Epithelial cell of proximal tubule (primary cell): Measurements from ENCODE around the gene PIK3R1. TPM values are rescaled to one million over a fixed set of nuclear protein-coding genes. Genes with fewer than 3 reads are reported as not detected.
A peak's percentile ranks its signal among the peaks of the same experiment; 100 is the strongest.

Source experiments
- DNase-seq: peaks from one replicate; pipeline ENCODE4 v3.0.0-alpha.2; 2011; ENCODE audit warnings: low read depth
- H3K4me3 ChIP-seq: 2 replicates; pipeline ENCODE4 v1.5.1; 2011; ENCODE audit warnings: low read depth, mild to moderate bottlenecking, low read length
- CTCF ChIP-seq: conservative IDR thresholded peaks from 2 replicates; pipeline ENCODE4 v1.5.1; 2012; ENCODE audit warnings: low read depth, mild to moderate bottlenecking, low read length
- total RNA-seq: library from RNA; depleted of rRNA; stranded (reverse); fragments of >200 nt; gene quantifications from 2 replicates; pipeline ENCODE4 v1.2.3, GENCODE V29; 2015

PIK3R1 gene
- total RNA-seq, 1 donor from 2014 or later: 5.9 TPM

- DNase-seq: no peak
Observed at GRCh38 chr5:68214482-68215207, 911 bp upstream of the PIK3R1 start.

GRCh38 chr5:68215898-68216244 lies 315 bp downstream of the PIK3R1 start:
- DNase-seq: no peak
- no peak for TF ChIP-seq CTCF
- peak overlapping the region; percentile 98 for H3K4me3 ChIP-seq

More at GRCh38 chr5:68214482-68215207, 911 bp upstream of the PIK3R1 start:
- peak overlapping the region; percentile 98 for H3K4me3 ChIP-seq
- no peak for TF ChIP-seq CTCF

GRCh38 chr5:68216245-68217046 lies 890 bp downstream of the PIK3R1 start:
- no peak for DNase-seq
- no peak for TF ChIP-seq CTCF
- peak overlapping the region; percentile 98 for H3K4me3 ChIP-seq

GRCh38 chr5:68217047-68217355 lies 1.4 kb downstream of the PIK3R1 start:
- no peak for DNase-seq
- TF ChIP-seq CTCF: no peak
- H3K4me3 ChIP-seq: peak overlapping the region; percentile 98

- no peak for DNase-seq
- TF ChIP-seq CTCF: no peak
- peak overlapping the region; percentile 98 for H3K4me3 ChIP-seq
Observed at GRCh38 chr5:68217528-68217927, 2.0 kb downstream of the PIK3R1 start.

- H3K4me3 ChIP-seq: peak overlapping the region; percentile 98
- no peak for DNase-seq
- TF ChIP-seq CTCF: no peak
Observed at GRCh38 chr5:68219161-68219816, 3.7 kb downstream of the PIK3R1 start.
